Transverse colon (tissue), 4 donors: ENCODE results near the gene GSTA4. TPM values are rescaled to one million over a fixed set of nuclear protein-coding genes. Genes with fewer than 3 reads are reported as not detected.
"Not testable (repeated sequence)": the region's sequence is repeated elsewhere in the genome, so short reads cannot be mapped to it uniquely, and the experiment has no call there.

Source experiments
- DNase-seq: peaks from one replicate; pipeline ENCODE4 v3.0.0-alpha.2; 2019
- H3K27ac ChIP-seq, 4 donors: fragments of 200-600 bp; sonication (generic); 2 replicates each; pipeline ENCODE4 v1.5.1; 2016 to 2018; ENCODE audit warnings: inconsistent platforms in 4 of 4
- H3K27me3 ChIP-seq: fragments of 200-600 bp; sonication (generic); 2 replicates; pipeline ENCODE4 v1.5.1; 2017; ENCODE audit warnings: inconsistent platforms
- H3K36me3 ChIP-seq, 4 donors: fragments of 200-600 bp; sonication (generic); 2 replicates each; pipeline ENCODE4 v1.5.1; 2017 to 2019; ENCODE audit warnings: inconsistent platforms in 4 of 4
- H3K4me1 ChIP-seq, 4 donors: fragments of 200-600 bp; sonication (generic); 2 replicates each; pipeline ENCODE4 v1.5.1; 2017 to 2020; ENCODE audit warnings: inconsistent platforms in 4 of 4
- H3K4me3 ChIP-seq, 4 donors: fragments of 200-600 bp; sonication (generic); 1 replicate in 1 of 4; 2 replicates in 3 of 4; pipeline versions ENCODE4 v1.5.1 to v1.6.1; 2017 to 2019; ENCODE audit warnings: inconsistent platforms in 4 of 4
- H3K9me3 ChIP-seq, 2 donors: fragments of 200-600 bp; sonication (generic); 2 replicates each; pipeline ENCODE4 v1.5.1; 2017 to 2019; ENCODE audit warnings: inconsistent platforms in 2 of 2
- CTCF ChIP-seq, 5 experiments: fragments of 200-600 bp in 3 of 5; fragments of 450-650 bp in 2 of 5; sonication (generic) in 3 of 5; IDR thresholded peaks; 1 replicate in 2 of 5; 2 replicates in 3 of 5; pipeline ENCODE4 v1.5.1; 2016 to 2017; ENCODE audit warnings: antibody characterized with exemption in 5 of 5, inconsistent platforms in 3 of 5, mild to moderate bottlenecking in 2 of 5, moderate library complexity in 1 of 5
- EP300 ChIP-seq: sonication (generic); formaldehyde crosslinking; IDR thresholded peaks from one replicate; pipeline ENCODE4 v1.6.1; 2017; ENCODE audit warnings: antibody characterized with exemption, low read depth
- POLR2A ChIP-seq: fragments of 450-650 bp; IDR thresholded peaks from one replicate; pipeline ENCODE4 v1.6.1; 2016; ENCODE audit warnings: antibody characterized with exemption, mild to moderate bottlenecking, moderate library complexity
- POLR2AphosphoS5 ChIP-seq, 3 donors: sonication (generic); formaldehyde crosslinking; IDR thresholded peaks; one replicate each; pipeline ENCODE4 v1.6.1; 2016; ENCODE audit warnings: antibody characterized with exemption in 3 of 3
- WGBS, 2 donors: methylation state at CpG; one replicate each; pipeline ENCODE4 v1.1.5; 2018; ENCODE audit warnings: low coverage in 1 of 2; 5-methylcytosine and 5-hydroxymethylcytosine counted together
- in situ Hi-C, 4 donors: fragments of 200-750 bp; cut with MboI; loops; one replicate each; pipeline versions ENCODE4 v1.15.0 to v1.15.1; 2017; ENCODE audit warnings: low sequenced_read_pairs in 3 of 4, low pct_ligation_motif_present in 1 of 4, low pct_unique_long_range_greater_than_20kb in 1 of 4
- intact Hi-C: fragments of 100-400 bp; cut with DNase I; formaldehyde crosslinking; loops from one replicate; pipeline ENCODE4 v1.15.1; 2023; ENCODE audit warnings: low total_unique reads
- total RNA-seq, 4 donors: library from RNA; depleted of rRNA; stranded (reverse); fragments of >200 nt; gene quantifications; one replicate each; pipeline ENCODE4 v1.1.0, GENCODE V29; 2016

GSTA4 gene
- total RNA-seq, 4 donors from 2014 or later: 1.5 to 47.4 (median 11.2) TPM

- no peaks in the 10 kb centered on the region for H3K36me3 ChIP-seq
- no peak overlapping the region for H3K27ac ChIP-seq
- in situ Hi-C loops: no loop called here
- H3K4me3 ChIP-seq: no peak overlapping the region
- intact Hi-C loops: no loop called here
- peaks cover 0 to 6% (median 3%) of the 10 kb centered on the region in 4 donors for H3K4me1 ChIP-seq
- TF ChIP-seq EP300: no peak
- TF ChIP-seq POLR2A: no peak
- TF ChIP-seq CTCF (IDR thresholded peaks at IDR 0.05): no peak
- TF ChIP-seq POLR2AphosphoS5 (IDR thresholded peaks at IDR 0.05): no peak
- 88% methylated on average over 3 of the region's 3 CpGs; no CpG with 5 or more reads in 1 of the 2 donors for WGBS, 2 donors
- DNase-seq: no peak
- no peaks in the 10 kb centered on the region for H3K9me3 ChIP-seq
- H3K27me3 ChIP-seq: no peaks in the 10 kb centered on the region
Observed at GRCh38 chr6:52966101-52966500, 29.0 kb downstream of the GSTA4 start.

GRCh38 chr6:52965380-52965779 is 29.7 kb downstream of the GSTA4 start:
- Histone ChIP-seq H3K36me3 (no peaks in the 10 kb centered on the region), H3K4me3 (no peak overlapping the region), H3K27me3 (no peaks in the 10 kb centered on the region), H3K4me1 (peaks cover 0 to 6% (median 3%) of the 10 kb centered on the region in 4 donors), H3K9me3 (no peaks in the 10 kb centered on the region), H3K27ac (no peak overlapping the region)
- intact Hi-C loops: no loop called here
- in situ Hi-C loops: no loop called here
- TF ChIP-seq POLR2AphosphoS5 (IDR thresholded peaks at IDR 0.05): no peak
- TF ChIP-seq EP300: no peak
- no peak for TF ChIP-seq CTCF (IDR thresholded peaks at IDR 0.05)
- no peak for TF ChIP-seq POLR2A
- DNase-seq: no peak
- 87 to 89% methylated on average over 3 to 4 of the region's 4 CpGs for WGBS, 2 donors

- WGBS, 2 donors: 20 to 50% methylated on average over 1 of the region's 1 CpG
- TF ChIP-seq EP300 (no peak), CTCF (IDR thresholded peaks at IDR 0.05) (no peak), POLR2A (no peak), POLR2AphosphoS5 (IDR thresholded peaks at IDR 0.05) (no peak)
- Histone ChIP-seq H3K36me3 (no peaks in the 10 kb centered on the region), H3K27me3 (no peaks in the 10 kb centered on the region), H3K9me3 (no peaks in the 10 kb centered on the region), H3K4me3 (no peak overlapping the region), H3K4me1 (peaks cover 0 to 6% (median 3%) of the 10 kb centered on the region in 4 donors), H3K27ac (no peak overlapping the region)
- intact Hi-C loops: no loop called here
- DNase-seq: no peak
- in situ Hi-C loops: no loop called here
Observed at GRCh38 chr6:52964318-52964717, 30.8 kb downstream of the GSTA4 start.

- no peak for TF ChIP-seq POLR2A
- TF ChIP-seq POLR2AphosphoS5 (IDR thresholded peaks at IDR 0.05): no peak
- TF ChIP-seq EP300: no peak
- no peak for TF ChIP-seq CTCF (IDR thresholded peaks at IDR 0.05)
- Histone ChIP-seq H3K4me3 (no peak overlapping the region), H3K36me3 (no peaks in the 10 kb centered on the region), H3K4me1 (peaks cover 0 to 6% (median 3%) of the 10 kb centered on the region in 4 donors), H3K9me3 (no peaks in the 10 kb centered on the region), H3K27ac (no peak overlapping the region), H3K27me3 (no peaks in the 10 kb centered on the region)
- no peak for DNase-seq
- intact Hi-C loops: no loop called here
- WGBS, 2 donors: 95% methylated on average over 5 of the region's 6 CpGs; no CpG with 5 or more reads in 1 of the 2 donors
- in situ Hi-C loops: no loop called here
Observed at GRCh38 chr6:52962701-52963100, 32.4 kb downstream of the GSTA4 start.

GRCh38 chr6:52961022-52961421 is 34.1 kb downstream of the GSTA4 start:
- WGBS, 2 donors: 50 to 67% methylated on average over 2 to 10 of the region's 10 CpGs
- H3K27me3 ChIP-seq, H3K27ac ChIP-seq: not testable (repeated sequence)

GRCh38 chr6:52960211-52960610 is 34.9 kb downstream of the GSTA4 start:
- DNase-seq, H3K4me3 ChIP-seq, H3K27me3 ChIP-seq, H3K27ac ChIP-seq, in situ Hi-C loops, H3K4me1 ChIP-seq, intact Hi-C loops, H3K36me3 ChIP-seq, H3K9me3 ChIP-seq: not testable (repeated sequence)
- 84 to 91% methylated on average over 5 to 8 of the region's 8 CpGs for WGBS, 2 donors

More at GRCh38 chr6:52961022-52961421, 34.1 kb downstream of the GSTA4 start:
- H3K4me1 ChIP-seq, H3K9me3 ChIP-seq, DNase-seq, intact Hi-C loops, H3K4me3 ChIP-seq, in situ Hi-C loops, H3K36me3 ChIP-seq: not testable (repeated sequence)
